MCF 10A (cell line): ENCODE data around the gene DDX3X. TPM values are rescaled to one million over a fixed set of nuclear protein-coding genes. Genes with fewer than 3 reads are reported as not detected.
"Not testable (repeated sequence)": the region's sequence is repeated elsewhere in the genome, so short reads cannot be mapped to it uniquely, and the experiment has no call there.

Source experiments
- Bru-seq: library from RNA; stranded (reverse); fragments of 400-500 nt; gene quantifications from one replicate; lab custom pipeline; 2021; lab: Mats Ljungman, UMichigan
- BruChase-seq, 2 experiments: library from RNA; stranded (reverse); fragments of 400-500 nt; gene quantifications; one replicate each; lab custom pipeline; 2021; lab: Mats Ljungman, UMichigan
- BruUV-seq: library from RNA; stranded (reverse); fragments of 400-500 nt; replicated peaks from 2 replicates; lab custom pipeline; 2021; lab: Mats Ljungman, UMichigan
- CTCF ChIA-PET: fragments of 300-600 bp; sonication (Branson Sonifier 250); formaldehyde crosslinking; extraction: SDS; loops from one replicate; lab custom pipeline; 2021; ENCODE audit warnings: antibody characterized with exemption, inconsistent platforms; lab: Yijun Ruan, JAX
- POLR2A ChIA-PET: fragments of 300-600, 350-650 bp; sonication (Branson Sonifier 250); formaldehyde crosslinking; extraction: SDS; loops from one replicate; lab custom pipeline; 2020; ENCODE audit warnings: antibody characterized with exemption, inconsistent platforms; lab: Yijun Ruan, JAX
- DNase-seq: peaks from one replicate; pipeline ENCODE4 v3.0.0-alpha.2; 2018; ENCODE audit not compliant: unreplicated experiment
- H3K27ac Mint-ChIP-seq: one replicate; pipeline ENCODE4 v1.8.0; 2022; ENCODE audit warnings: mild to moderate bottlenecking, low read depth, mixed read lengths; ENCODE audit not compliant: unreplicated experiment
- H3K27me3 Mint-ChIP-seq: one replicate; pipeline ENCODE4 v1.8.0; 2022; ENCODE audit warnings: mixed read lengths; ENCODE audit not compliant: insufficient read depth, unreplicated experiment
- H3K36me3 Mint-ChIP-seq: one replicate; pipeline ENCODE4 v1.8.0; 2022; ENCODE audit warnings: mild to moderate bottlenecking, moderate library complexity, mixed read lengths; ENCODE audit not compliant: insufficient read depth, unreplicated experiment
- H3K4me1 Mint-ChIP-seq: one replicate; pipeline ENCODE4 v1.8.0; 2022; ENCODE audit warnings: mixed read lengths; ENCODE audit not compliant: insufficient read depth, unreplicated experiment
- H3K4me3 Mint-ChIP-seq: one replicate; pipeline ENCODE4 v1.8.0; 2022; ENCODE audit warnings: mild to moderate bottlenecking, moderate library complexity, mixed read lengths; ENCODE audit not compliant: unreplicated experiment
- H3K9me3 Mint-ChIP-seq: one replicate; pipeline ENCODE4 v1.8.0; 2022; ENCODE audit warnings: mixed read lengths; ENCODE audit not compliant: unreplicated experiment
- CTCF ChIP-seq: fragments of 200-600 bp; IDR thresholded peaks from one replicate; pipeline ENCODE4 v1.8.0; 2022; ENCODE audit warnings: antibody characterized with exemption, mild to moderate bottlenecking; ENCODE audit not compliant: unreplicated experiment
- intact Hi-C: fragments of 100-400 bp; cut with micrococcal nuclease; formaldehyde crosslinking; loops from 2 replicates; pipeline ENCODE4 v1.14.1; 2022
- long read RNA-seq: library from polyadenylated mRNA; stranded (forward); transcript quantifications from one replicate; pipeline ENCODE4 v2.0.0, GENCODE V29; 2022
- total RNA-seq: library from RNA; stranded (reverse); gene quantifications from 2 replicates; pipeline ENCODE4 v1.2.3, GENCODE V29; 2022

Gene DDX3X
- total RNA-seq (290 and 297 TPM in 2 replicates), Bru-seq, nascent RNA (percentile 98 among the genes with signal in this experiment), BruChase-seq, experiment 1, labeled RNA remaining after a 6-hour chase (percentile 99 among the genes with signal in this experiment), BruChase-seq, experiment 2, labeled RNA remaining after a 2-hour chase (percentile 99 among the genes with signal in this experiment)
- long read RNA-seq, full-length matches to known transcripts = 252 of 296 reads
- long read RNA-seq, partial matches to known transcripts = 11 of 296 reads
- long read RNA-seq, other reads (novel, unspliced or antisense) = 33 of 296 reads

DNA sequence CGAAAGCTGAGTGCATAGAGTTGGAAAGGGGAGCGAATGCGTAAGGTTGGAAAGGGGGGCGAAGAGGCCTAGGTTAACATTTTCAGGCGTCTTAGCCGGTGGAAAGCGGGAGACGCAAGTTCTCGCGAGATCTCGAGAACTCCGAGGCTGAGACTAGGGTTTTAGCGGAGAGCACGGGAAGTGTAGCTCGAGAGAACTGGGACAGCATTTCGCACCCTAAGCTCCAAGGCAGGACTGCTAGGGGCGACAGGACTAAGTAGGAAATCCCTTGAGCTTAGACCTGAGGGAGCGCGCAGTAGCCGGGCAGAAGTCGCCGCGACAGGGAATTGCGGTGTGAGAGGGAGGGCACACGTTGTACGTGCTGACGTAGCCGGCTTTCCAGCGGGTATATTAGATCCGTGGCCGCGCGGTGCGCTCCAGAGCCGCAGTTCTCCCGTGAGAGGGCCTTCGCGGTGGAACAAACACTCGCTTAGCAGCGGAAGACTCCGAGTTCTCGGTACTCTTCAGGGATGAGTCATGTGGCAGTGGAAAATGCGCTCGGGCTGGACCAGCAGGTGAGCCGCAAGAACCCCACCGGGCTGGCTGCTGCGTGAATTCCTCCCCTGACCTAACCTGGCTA, at the start of gene DDX3X:
TSS of gene DDX3X (plus strand) at position 419 of the 619 bp plus-strand sequence. CDS start at position 510, 91 bp downstream.
- no peak for TF ChIP-seq CTCF
- Mint-ChIP-seq H3K9me3 (no peaks in the 10 kb centered on the region), H3K27me3 (no peaks in the 10 kb centered on the region), H3K27ac (peak within 1 kb of the TSS; percentile 99), H3K4me1 (peaks cover 23% of the 10 kb centered on the region), H3K4me3 (peak within 1 kb of the TSS; percentile 80), H3K36me3 (peaks cover 44% of the 10 kb centered on the region)
- CTCF ChIA-PET = interaction anchor here (0.6 to 0.7 kb wide), 4 partner anchors 15 to 1490 kb away, joined by 3 to 6 read pairs (median 3); no protein-coding TSS in a partner anchor
- intact Hi-C loops = loop anchor here (1.0 kb wide), 1 partner anchor 108 kb away; no protein-coding TSS in a partner anchor
- BruUV-seq = no TSS peak
- peak; percentile 92 for DNase-seq
- POLR2A ChIA-PET = interaction anchor here (0.5 to 1.3 kb wide), 26 partner anchors 9 to 1616 kb away, joined by 3 to 10 read pairs (median 4); partner anchors contain the start of gene USP9X

DNA sequence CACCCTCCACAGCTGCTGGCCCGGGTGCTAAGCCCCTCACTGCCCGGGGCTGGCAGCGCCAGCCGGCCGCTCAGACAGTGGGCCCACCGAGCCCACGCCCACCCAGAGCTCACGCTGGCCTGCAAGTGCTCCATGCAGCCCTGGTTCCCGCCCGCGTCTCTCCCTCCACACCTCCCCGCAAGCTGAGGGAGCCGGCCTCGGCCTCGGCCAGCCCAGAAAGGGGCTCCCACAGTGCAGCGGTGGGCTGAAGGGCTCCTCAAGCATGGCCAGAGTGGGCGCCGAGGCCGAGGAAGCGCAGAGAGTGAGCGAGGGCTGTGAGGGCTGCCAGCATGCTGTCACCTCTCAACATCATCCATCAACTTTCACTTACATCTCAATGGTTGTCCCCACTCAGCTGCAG, 48.0 kb upstream of the DDX3X start:
- intact Hi-C loops, BruUV-seq, H3K36me3 Mint-ChIP-seq, H3K4me3 Mint-ChIP-seq, H3K9me3 Mint-ChIP-seq, H3K27ac Mint-ChIP-seq, DNase-seq, H3K4me1 Mint-ChIP-seq: not testable (repeated sequence)
- peaks cover 13% of the 10 kb centered on the region for H3K27me3 Mint-ChIP-seq
- ChIA-PET POLR2A (interaction anchor here (0.6 kb wide), 1 partner anchor 122 kb away, joined by 3 read pairs; no protein-coding TSS in a partner anchor), CTCF (interaction anchor here (1.1 kb wide), 1 partner anchor 105 kb away, joined by 3 read pairs; no protein-coding TSS in a partner anchor)

- no TSS peak for BruUV-seq
- no peak overlapping the region for H3K27ac Mint-ChIP-seq
- H3K27me3 Mint-ChIP-seq = peaks cover 33% of the 10 kb centered on the region
- H3K4me1 Mint-ChIP-seq = no peaks in the 10 kb centered on the region
- intact Hi-C loops = no loop called here
- H3K4me3 Mint-ChIP-seq = no peak overlapping the region
- H3K9me3 Mint-ChIP-seq = peaks cover 6% of the 10 kb centered on the region
- no peak for DNase-seq
- ChIA-PET POLR2A (no interaction called here), CTCF (interaction anchor here (0.5 kb wide), 1 partner anchor 257 kb away, joined by 3 read pairs; no protein-coding TSS in a partner anchor)
- no peaks in the 10 kb centered on the region for H3K36me3 Mint-ChIP-seq
- TF ChIP-seq CTCF = no peak
Observed at GRCh38 chrX:41288641-41289040, 45.3 kb upstream of the DDX3X start.

- TF ChIP-seq CTCF = no peak
- Mint-ChIP-seq H3K36me3 (no peaks in the 10 kb centered on the region), H3K9me3 (peaks cover 6% of the 10 kb centered on the region), H3K4me1 (no peaks in the 10 kb centered on the region), H3K4me3 (no peak overlapping the region), H3K27ac (no peak overlapping the region), H3K27me3 (peaks cover 33% of the 10 kb centered on the region)
- ChIA-PET CTCF (interaction anchor here (0.5 to 0.8 kb wide), 2 partner anchors 27 to 257 kb away, joined by 3 to 4 read pairs; no protein-coding TSS in a partner anchor), POLR2A (no interaction called here)
- intact Hi-C loops = no loop called here
- no TSS peak for BruUV-seq
- no peak for DNase-seq
Observed at GRCh38 chrX:41289095-41289494, 44.9 kb upstream of the DDX3X start.
